ENCODE results near the gene QDPR. TPM values are rescaled to one million over a fixed set of nuclear protein-coding genes. Genes with fewer than 3 reads are reported as not detected.

The QDPR gene
- total RNA-seq, 2 donors from 2014 or later, result 7.3 to 13.8 TPM

DNA sequence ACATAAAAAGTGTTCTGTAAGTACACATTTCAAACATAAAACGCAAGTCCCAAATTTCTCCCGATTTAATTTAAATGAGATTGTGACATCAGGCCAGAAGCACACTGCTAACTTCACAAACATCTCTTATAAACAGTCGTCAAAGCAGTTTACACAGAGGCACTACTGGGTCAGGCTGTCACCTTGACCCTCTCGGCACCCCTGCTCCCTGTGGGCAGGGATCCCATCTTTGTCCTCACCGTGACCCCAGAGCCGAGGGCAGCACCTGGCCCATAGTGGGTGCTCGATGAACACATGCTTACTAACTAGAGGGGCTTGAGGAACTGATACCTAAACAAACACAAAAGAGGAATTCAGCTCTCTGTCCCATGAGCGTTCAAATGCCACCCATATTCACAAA lies 22.2 kb downstream of the QDPR start:
- intact Hi-C loops (cut with DNase I), result no loop called here
- TF ChIP-seq CTCF (IDR thresholded peaks at IDR 0.05) (no peak), POLR2A (IDR thresholded peaks at IDR 0.05) (no peak)
- no peak overlapping the region for H3K4me3 ChIP-seq
- no peaks in the 10 kb centered on the region for H3K27me3 ChIP-seq
- whole genome bisulfite sequencing, 2 donors, result 77 to 85% methylated on average over 8 of the region's 8 CpGs
- ATAC-seq (no peak), DNase-seq (no peak)
- peaks cover 0 to 6% of the 10 kb centered on the region in 2 donors for H3K36me3 ChIP-seq (replicated peaks in 1 of 2; ENCODE audit: insufficient read depth in 1 of 2, low read depth in 2 of 2)
- peak overlapping the region in 1 of 4 donors; percentile 63 for H3K27ac ChIP-seq
- H3K9me3 ChIP-seq, result no peaks in the 10 kb centered on the region
- H3K4me1 ChIP-seq, result peaks cover 20% of the 10 kb centered on the region

DNA sequence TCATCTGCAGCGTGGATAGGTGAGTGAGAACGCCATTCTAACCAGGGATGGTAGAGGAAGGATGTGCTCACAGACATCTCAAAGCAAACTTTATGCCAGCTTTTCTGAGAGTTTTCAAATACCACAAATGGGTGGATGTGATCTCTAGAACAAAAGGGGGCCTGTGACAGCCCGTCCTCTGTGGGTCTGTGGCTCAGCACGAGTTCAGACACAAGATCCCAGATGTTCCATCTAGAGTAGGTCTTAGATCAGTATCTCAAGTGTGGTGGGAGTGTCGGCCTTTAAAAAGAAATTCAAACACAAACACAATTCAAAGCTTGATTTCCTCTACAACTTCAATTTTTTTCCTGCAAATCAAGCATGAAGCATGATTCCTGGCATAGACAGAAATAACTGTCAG lies 22.8 kb downstream of the QDPR start:
- H3K36me3 ChIP-seq (replicated peaks in 1 of 2; ENCODE audit: insufficient read depth in 1 of 2, low read depth in 2 of 2), result peaks cover 0 to 6% of the 10 kb centered on the region in 2 donors
- TF ChIP-seq CTCF (IDR thresholded peaks at IDR 0.05) (no peak), POLR2A (IDR thresholded peaks at IDR 0.05) (no peak)
- H3K9me3 ChIP-seq, result no peaks in the 10 kb centered on the region
- 83 to 92% methylated on average over 5 of the region's 5 CpGs for WGBS, 2 donors
- DNase-seq (no peak), ATAC-seq (no peak)
- intact Hi-C loops (cut with DNase I), result no loop called here
- H3K4me3 ChIP-seq, result no peak overlapping the region
- no peak overlapping the region for H3K27ac ChIP-seq
- H3K27me3 ChIP-seq, result no peaks in the 10 kb centered on the region
- peaks cover 20% of the 10 kb centered on the region for H3K4me1 ChIP-seq

DNA sequence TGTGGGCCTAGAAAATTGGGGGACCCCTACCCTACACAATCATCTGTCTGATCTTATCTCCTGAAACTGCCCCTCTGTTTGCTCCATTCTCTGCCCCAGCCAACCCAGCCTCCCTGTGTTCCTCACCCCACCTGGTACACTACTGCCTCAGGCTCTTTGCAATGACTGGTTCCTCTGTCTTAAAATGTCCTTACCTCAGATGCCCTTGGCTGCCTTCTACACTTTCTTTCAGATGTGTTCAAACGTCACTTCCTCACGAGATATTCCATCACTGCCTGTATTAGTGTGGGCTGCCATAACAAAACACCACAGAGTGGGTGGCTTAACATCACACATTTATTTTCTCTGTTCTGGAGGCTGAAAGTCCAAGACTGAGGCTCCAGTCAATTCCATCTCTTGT lies 29.2 kb downstream of the QDPR start:
- no peaks in the 10 kb centered on the region for H3K4me1 ChIP-seq
- DNase-seq, result no peak
- WGBS, 2 donors, result 87% methylated on average over 2 of the region's 2 CpGs

DNA sequence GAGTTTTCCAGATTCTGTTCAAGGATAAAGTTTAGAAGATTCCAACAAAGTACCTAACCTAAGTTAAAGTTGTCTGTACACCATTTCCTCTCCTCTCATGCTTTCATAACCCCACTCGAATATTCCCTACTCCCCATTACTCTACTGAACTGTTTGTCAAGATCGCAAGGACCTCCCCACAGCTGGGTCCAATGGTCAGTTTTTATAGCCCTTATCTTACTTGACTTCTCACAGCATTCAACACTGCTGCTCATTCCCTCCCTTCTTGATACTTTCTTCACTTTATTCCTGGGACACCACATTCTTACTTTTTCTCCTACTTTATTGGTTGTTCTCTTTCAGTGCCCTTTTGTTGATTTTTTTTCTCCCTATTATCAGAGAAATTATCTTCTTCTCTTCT lies 30.9 kb downstream of the QDPR start:
- no peaks in the 10 kb centered on the region for H3K36me3 ChIP-seq (replicated peaks in 1 of 2; ENCODE audit: insufficient read depth in 1 of 2, low read depth in 2 of 2)
- no peak overlapping the region for H3K27ac ChIP-seq
- no peak overlapping the region for H3K4me3 ChIP-seq
- no peaks in the 10 kb centered on the region for H3K27me3 ChIP-seq
- no peak for ATAC-seq
- no peaks in the 10 kb centered on the region for H3K4me1 ChIP-seq
- 73 to 89% methylated on average over 2 of the region's 2 CpGs for WGBS, 2 donors
- intact Hi-C loops (cut with DNase I), result no loop called here
- no peak for DNase-seq
- H3K9me3 ChIP-seq, result peaks cover 0 to 6% (median 0%) of the 10 kb centered on the region in 3 donors
- no peak for TF ChIP-seq CTCF (IDR thresholded peaks at IDR 0.05)
- no peak for TF ChIP-seq POLR2A (IDR thresholded peaks at IDR 0.05)

More for the DNA sequence above, 29.2 kb downstream of the QDPR start:
- Histone ChIP-seq H3K9me3 (peaks cover 0 to 6% (median 0%) of the 10 kb centered on the region in 3 donors), H3K27ac (no peak overlapping the region), H3K27me3 (no peaks in the 10 kb centered on the region), H3K4me3 (no peak overlapping the region), H3K36me3 (replicated peaks in 1 of 2; ENCODE audit: insufficient read depth in 1 of 2, low read depth in 2 of 2) (peaks cover 0 to 6% of the 10 kb centered on the region in 2 donors)
- intact Hi-C loops (cut with DNase I), result no loop called here
- TF ChIP-seq CTCF (IDR thresholded peaks at IDR 0.05), result no peak
- TF ChIP-seq POLR2A (IDR thresholded peaks at IDR 0.05), result no peak
- no peak for ATAC-seq

DNA sequence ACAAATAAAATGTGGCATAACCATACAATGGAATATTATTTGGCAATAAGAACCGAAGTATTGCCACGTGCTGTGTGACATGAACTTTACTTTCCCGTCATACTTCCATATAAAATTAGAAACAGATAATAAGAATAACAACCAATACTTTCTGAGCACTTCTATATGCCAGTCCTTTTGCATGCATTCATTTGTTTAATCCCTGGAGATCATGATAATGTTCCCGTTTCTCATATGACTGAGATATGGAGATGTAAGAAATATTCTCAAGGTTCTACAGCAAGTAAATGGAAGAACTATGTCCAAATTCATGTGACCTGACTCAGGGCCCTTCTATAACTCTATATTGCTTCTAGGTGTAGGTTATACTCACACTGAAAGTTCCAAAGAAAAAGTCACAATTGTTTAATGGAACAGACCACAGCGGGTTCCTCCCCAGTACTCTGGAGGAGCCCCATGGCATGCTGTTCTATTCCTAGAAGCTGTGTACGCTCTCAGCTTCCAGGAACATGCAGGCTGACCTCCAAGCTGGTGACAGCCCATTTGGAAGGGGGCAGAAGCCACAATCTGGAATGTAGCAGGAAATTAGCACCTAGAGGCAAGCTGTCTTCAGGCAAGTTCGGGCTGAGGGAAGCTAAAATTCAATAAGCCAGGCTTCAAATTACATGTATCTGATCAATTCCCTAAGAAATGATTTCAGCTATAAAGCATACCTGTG lies 31.5 kb downstream of the QDPR start:
- WGBS, 2 donors, result 74 to 80% methylated on average over 7 of the region's 7 CpGs
- Histone ChIP-seq H3K27me3 (no peaks in the 10 kb centered on the region), H3K36me3 (replicated peaks in 1 of 2; ENCODE audit: insufficient read depth in 1 of 2, low read depth in 2 of 2) (no peaks in the 10 kb centered on the region), H3K27ac (no peak overlapping the region), H3K9me3 (peaks cover 0 to 6% (median 0%) of the 10 kb centered on the region in 3 donors), H3K4me1 (no peaks in the 10 kb centered on the region), H3K4me3 (no peak overlapping the region)
- ATAC-seq (no peak), DNase-seq (no peak)
- no peak for TF ChIP-seq CTCF (IDR thresholded peaks at IDR 0.05)
- no peak for TF ChIP-seq POLR2A (IDR thresholded peaks at IDR 0.05)
- intact Hi-C loops (cut with DNase I), result no loop called here
